Measurements from ENCODE around the gene BRPF1.

The BRPF1 gene

DNA sequence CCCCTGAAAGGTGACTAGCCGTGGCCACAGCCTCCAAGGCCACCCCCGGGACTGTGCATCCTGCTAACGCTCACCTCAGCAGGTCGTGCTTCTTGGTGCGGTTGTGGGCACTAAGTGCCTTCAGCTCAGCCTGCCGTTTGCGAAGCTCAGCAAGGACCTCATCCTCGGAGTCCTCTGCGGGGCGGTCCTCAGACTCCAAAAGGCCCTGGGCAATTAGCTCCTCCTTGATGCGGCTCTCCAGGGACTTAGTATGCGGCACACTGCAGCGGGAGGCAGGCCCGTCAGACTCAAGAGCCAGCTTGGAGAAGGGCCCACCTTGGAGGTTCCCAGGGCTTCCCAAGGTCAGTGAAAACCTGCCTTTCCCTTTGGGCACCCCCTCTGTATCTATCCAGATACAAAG lies 52.4 kb downstream of the BRPF1 start:
- no peak overlapping the region for H2BK5ac ChIP-seq (ENCODE audit: low read depth, low read length, poor library complexity, severe bottlenecking)
- no peak overlapping the region for H3K14ac ChIP-seq (ENCODE audit: low read length in 2 of 2)
- H2AFZ ChIP-seq (ENCODE audit: low read depth, low read length): no peak overlapping the region
- H2BK15ac ChIP-seq (ENCODE audit: low read depth, poor library complexity, severe bottlenecking): no peak overlapping the region
- no peak overlapping the region for H3K27ac ChIP-seq (ENCODE audit: low read length, poor library complexity, severe bottlenecking)
- peaks cover 57 to 79% of the 10 kb centered on the region in 2 experiments for H3K36me3 ChIP-seq (ENCODE audit: control insufficient read depth in 1 of 2, insufficient read depth in 2 of 2, low read depth in 1 of 2, low read length in 2 of 2)
- no peak overlapping the region for H2BK120ac ChIP-seq (ENCODE audit: low read depth, low read length)
- no peak overlapping the region for H3K18ac ChIP-seq (ENCODE audit: low read depth in 1 of 2, low read length in 2 of 2)
- no peak overlapping the region for H3K9ac ChIP-seq (ENCODE audit: low read length)
- H4K8ac ChIP-seq (ENCODE audit: low read length): no peak overlapping the region
- H3K27me3 ChIP-seq (ENCODE audit: control insufficient read depth in 1 of 2, insufficient read depth in 1 of 2, low read length in 2 of 2): no peaks in the 10 kb centered on the region
- H2AK5ac ChIP-seq (ENCODE audit: low read length, severe bottlenecking): no peak overlapping the region
- H2BK12ac ChIP-seq (ENCODE audit: low read length in 2 of 2): no peak overlapping the region
- H3K4ac ChIP-seq (ENCODE audit: low read depth in 1 of 2, low read length in 2 of 2): no peak overlapping the region
- no peak overlapping the region for H4K91ac ChIP-seq (ENCODE audit: low read length)
- H3K79me1 ChIP-seq (replicated peaks; ENCODE audit: low read length, poor library complexity, severe bottlenecking): peaks cover 10% of the 10 kb centered on the region
- no peaks in the 10 kb centered on the region for H3K9me3 ChIP-seq (ENCODE audit: control insufficient read depth, low read length)
- WGBS: 98% methylated on average over 14 of the region's 14 CpGs
- no peak for DNase-seq
- H3K4me2 ChIP-seq (ENCODE audit: low read length, poor library complexity, severe bottlenecking): no peak overlapping the region
- H3K4me3 ChIP-seq (ENCODE audit: insufficient read depth in 1 of 2, low read depth in 1 of 2, low read length in 2 of 2): no peak overlapping the region
- peaks cover 2% of the 10 kb centered on the region for H3K4me1 ChIP-seq (ENCODE audit: control insufficient read depth, insufficient read depth, low read depth, low read length)
- no peak overlapping the region for H3K23ac ChIP-seq (ENCODE audit: low read length in 2 of 2)

DNA sequence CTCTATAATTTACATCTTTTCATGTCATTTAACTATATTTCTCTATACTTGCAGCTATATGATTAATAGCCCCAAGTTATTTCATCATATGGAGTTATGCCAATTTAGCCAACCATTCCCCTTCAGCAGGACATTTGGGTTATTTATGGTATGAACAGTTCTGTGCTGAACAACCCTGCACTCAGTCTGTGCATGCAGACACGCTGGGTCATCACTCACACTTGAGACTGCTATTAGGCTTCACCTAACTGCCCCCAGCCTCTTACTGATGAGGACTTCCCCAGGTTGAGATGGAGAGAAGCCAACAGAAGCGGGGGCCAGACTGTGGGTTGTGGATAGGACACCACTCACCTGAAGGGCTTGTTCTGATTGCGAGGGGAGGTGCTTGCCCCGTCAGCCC lies 53.4 kb downstream of the BRPF1 start:
- no peak overlapping the region for H3K23ac ChIP-seq (ENCODE audit: low read length in 2 of 2)
- H3K36me3 ChIP-seq (ENCODE audit: control insufficient read depth in 1 of 2, insufficient read depth in 2 of 2, low read depth in 1 of 2, low read length in 2 of 2): peaks cover 56 to 84% of the 10 kb centered on the region in 2 experiments
- H3K27me3 ChIP-seq (ENCODE audit: control insufficient read depth in 1 of 2, insufficient read depth in 1 of 2, low read length in 2 of 2): no peaks in the 10 kb centered on the region
- H3K9me3 ChIP-seq (ENCODE audit: control insufficient read depth, low read length): no peaks in the 10 kb centered on the region
- no peak overlapping the region for H3K14ac ChIP-seq (ENCODE audit: low read length in 2 of 2)
- H2AK5ac ChIP-seq (ENCODE audit: low read length, severe bottlenecking): no peak overlapping the region
- no peak overlapping the region for H4K91ac ChIP-seq (ENCODE audit: low read length)
- peaks cover 14% of the 10 kb centered on the region for H3K79me1 ChIP-seq (replicated peaks; ENCODE audit: low read length, poor library complexity, severe bottlenecking)
- H2BK120ac ChIP-seq (ENCODE audit: low read depth, low read length): no peak overlapping the region
- H3K9ac ChIP-seq (ENCODE audit: low read length): no peak overlapping the region
- H2BK15ac ChIP-seq (ENCODE audit: low read depth, poor library complexity, severe bottlenecking): no peak overlapping the region
- DNase-seq: no peak
- H3K4ac ChIP-seq (ENCODE audit: low read depth in 1 of 2, low read length in 2 of 2): no peak overlapping the region
- no peak overlapping the region for H3K27ac ChIP-seq (ENCODE audit: low read length, poor library complexity, severe bottlenecking)
- no peak overlapping the region for H3K4me2 ChIP-seq (ENCODE audit: low read length, poor library complexity, severe bottlenecking)
- H2BK12ac ChIP-seq (ENCODE audit: low read length in 2 of 2): no peak overlapping the region
- no peak overlapping the region for H3K4me3 ChIP-seq (ENCODE audit: insufficient read depth in 1 of 2, low read depth in 1 of 2, low read length in 2 of 2)
- no peak overlapping the region for H4K8ac ChIP-seq (ENCODE audit: low read length)
- no peak overlapping the region for H2BK5ac ChIP-seq (ENCODE audit: low read depth, low read length, poor library complexity, severe bottlenecking)
- no peak overlapping the region for H2AFZ ChIP-seq (ENCODE audit: low read depth, low read length)
- H3K4me1 ChIP-seq (ENCODE audit: control insufficient read depth, insufficient read depth, low read depth, low read length): peaks cover 2% of the 10 kb centered on the region
- no peak overlapping the region for H3K18ac ChIP-seq (ENCODE audit: low read depth in 1 of 2, low read length in 2 of 2)
- WGBS: 96% methylated on average over 3 of the region's 4 CpGs

DNA sequence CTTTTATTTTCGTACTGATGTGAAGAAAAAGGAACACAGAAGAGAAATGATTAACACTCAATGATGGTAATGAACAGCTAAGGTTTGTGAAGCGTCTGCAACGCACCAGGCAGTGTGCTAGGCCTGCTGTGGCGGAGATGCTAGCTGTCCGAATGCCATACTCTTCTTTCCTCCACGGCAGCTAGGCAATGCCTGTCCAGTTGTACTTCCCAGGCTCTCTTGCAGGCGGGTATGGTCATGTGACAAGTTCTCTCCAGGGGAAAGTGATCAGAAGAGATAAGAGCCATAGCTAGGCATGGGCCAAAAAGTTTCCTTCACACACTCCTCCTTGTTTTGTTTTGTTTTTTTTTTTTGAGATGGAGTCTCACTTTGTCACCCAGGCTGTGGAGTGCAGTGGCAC lies 54.1 kb downstream of the BRPF1 start:
- 95% methylated on average over 6 of the region's 7 CpGs for WGBS

DNA sequence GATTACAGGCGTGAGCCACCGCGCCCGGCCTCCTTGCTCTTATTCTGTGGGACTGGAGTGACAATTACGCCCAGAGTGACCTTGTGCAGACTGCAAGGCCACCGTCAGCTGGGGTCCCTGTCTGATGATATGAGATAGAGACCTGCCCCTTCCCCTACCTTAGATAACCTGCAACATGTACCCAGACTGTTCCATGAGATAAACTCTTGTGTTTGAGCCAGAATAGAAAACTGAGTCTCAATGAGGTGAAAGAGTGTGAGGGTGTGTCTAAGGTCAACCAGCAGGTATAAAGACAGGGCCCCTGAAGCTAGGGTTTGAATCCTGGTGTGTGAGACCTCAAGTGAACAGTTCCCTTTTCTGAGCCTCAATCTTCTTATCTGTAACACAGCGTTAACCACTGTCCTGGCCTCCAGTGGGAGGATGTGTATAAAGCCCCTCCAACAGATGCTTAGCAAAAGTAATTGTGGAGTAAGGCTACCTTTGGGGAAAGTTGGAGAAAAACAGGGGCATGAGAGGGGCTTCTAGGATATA lies 54.7 kb downstream of the BRPF1 start:
- Histone ChIP-seq H3K4ac (ENCODE audit: low read depth in 1 of 2, low read length in 2 of 2) (no peak overlapping the region), H3K4me1 (ENCODE audit: control insufficient read depth, insufficient read depth, low read depth, low read length) (peaks cover 3% of the 10 kb centered on the region), H2BK12ac (ENCODE audit: low read length in 2 of 2) (no peak overlapping the region), H3K27me3 (ENCODE audit: control insufficient read depth in 1 of 2, insufficient read depth in 1 of 2, low read length in 2 of 2) (no peaks in the 10 kb centered on the region), H3K4me2 (ENCODE audit: low read length, poor library complexity, severe bottlenecking) (no peak overlapping the region), H2BK5ac (ENCODE audit: low read depth, low read length, poor library complexity, severe bottlenecking) (no peak overlapping the region), H4K8ac (ENCODE audit: low read length) (no peak overlapping the region), H4K91ac (ENCODE audit: low read length) (no peak overlapping the region), H3K27ac (ENCODE audit: low read length, poor library complexity, severe bottlenecking) (no peak overlapping the region), H3K23ac (ENCODE audit: low read length in 2 of 2) (no peak overlapping the region), H3K9me3 (ENCODE audit: control insufficient read depth, low read length) (no peaks in the 10 kb centered on the region), H2AFZ (ENCODE audit: low read depth, low read length) (no peak overlapping the region), H3K18ac (ENCODE audit: low read depth in 1 of 2, low read length in 2 of 2) (no peak overlapping the region), H3K14ac (ENCODE audit: low read length in 2 of 2) (no peak overlapping the region), H3K9ac (ENCODE audit: low read length) (no peak overlapping the region), H3K36me3 (ENCODE audit: control insufficient read depth in 1 of 2, insufficient read depth in 2 of 2, low read depth in 1 of 2, low read length in 2 of 2) (peaks cover 54 to 82% of the 10 kb centered on the region in 2 experiments), H3K79me1 (replicated peaks; ENCODE audit: low read length, poor library complexity, severe bottlenecking) (peaks cover 25% of the 10 kb centered on the region), H3K4me3 (ENCODE audit: insufficient read depth in 1 of 2, low read depth in 1 of 2, low read length in 2 of 2) (no peak overlapping the region), H2BK120ac (ENCODE audit: low read depth, low read length) (no peak overlapping the region), H2BK15ac (ENCODE audit: low read depth, poor library complexity, severe bottlenecking) (no peak overlapping the region), H2AK5ac (ENCODE audit: low read length, severe bottlenecking) (no peak overlapping the region)
- WGBS: 99% methylated on average over 7 of the region's 7 CpGs
- no peak for DNase-seq

More for the DNA sequence above, 54.1 kb downstream of the BRPF1 start:
- no peaks in the 10 kb centered on the region for H3K9me3 ChIP-seq (ENCODE audit: control insufficient read depth, low read length)
- H3K18ac ChIP-seq (ENCODE audit: low read depth in 1 of 2, low read length in 2 of 2): no peak overlapping the region
- no peak overlapping the region for H3K14ac ChIP-seq (ENCODE audit: low read length in 2 of 2)
- H3K27me3 ChIP-seq (ENCODE audit: control insufficient read depth in 1 of 2, insufficient read depth in 1 of 2, low read length in 2 of 2): no peaks in the 10 kb centered on the region
- no peak overlapping the region for H3K23ac ChIP-seq (ENCODE audit: low read length in 2 of 2)
- H2BK12ac ChIP-seq (ENCODE audit: low read length in 2 of 2): no peak overlapping the region
- no peak overlapping the region for H2BK15ac ChIP-seq (ENCODE audit: low read depth, poor library complexity, severe bottlenecking)
- H3K4me3 ChIP-seq (ENCODE audit: insufficient read depth in 1 of 2, low read depth in 1 of 2, low read length in 2 of 2): no peak overlapping the region
- H4K8ac ChIP-seq (ENCODE audit: low read length): no peak overlapping the region
- no peak overlapping the region for H3K9ac ChIP-seq (ENCODE audit: low read length)
- H3K4ac ChIP-seq (ENCODE audit: low read depth in 1 of 2, low read length in 2 of 2): no peak overlapping the region
- H3K36me3 ChIP-seq (ENCODE audit: control insufficient read depth in 1 of 2, insufficient read depth in 2 of 2, low read depth in 1 of 2, low read length in 2 of 2): peaks cover 50 to 84% of the 10 kb centered on the region in 2 experiments
- H3K4me1 ChIP-seq (ENCODE audit: control insufficient read depth, insufficient read depth, low read depth, low read length): no peaks in the 10 kb centered on the region
- H3K79me1 ChIP-seq (replicated peaks; ENCODE audit: low read length, poor library complexity, severe bottlenecking): peaks cover 19% of the 10 kb centered on the region
- no peak overlapping the region for H3K4me2 ChIP-seq (ENCODE audit: low read length, poor library complexity, severe bottlenecking)
- no peak for DNase-seq
- H2BK120ac ChIP-seq (ENCODE audit: low read depth, low read length): no peak overlapping the region
- H2AK5ac ChIP-seq (ENCODE audit: low read length, severe bottlenecking): no peak overlapping the region
- H3K27ac ChIP-seq (ENCODE audit: low read length, poor library complexity, severe bottlenecking): no peak overlapping the region
- no peak overlapping the region for H4K91ac ChIP-seq (ENCODE audit: low read length)
- H2AFZ ChIP-seq (ENCODE audit: low read depth, low read length): no peak overlapping the region
- no peak overlapping the region for H2BK5ac ChIP-seq (ENCODE audit: low read depth, low read length, poor library complexity, severe bottlenecking)

Measured in mesenchymal stem cell (in vitro differentiated cells and primary cell).